SK-N-SH treated with all-trans-retinoic acid at 6 μM for 48 hours (cell line): Measurements from ENCODE around the gene AGBL1.

Experiments used
- ATAC-seq: fragments of 200-7000 bp; cut with Tn5 transposase; 3 replicates; pipeline ENCODE4 v1.9.1; 2020; ENCODE audit warnings: mild to moderate bottlenecking, moderate library complexity
- ARNTL ChIP-seq: fragments of 450-650 bp; formaldehyde crosslinking; IDR thresholded peaks from 2 replicates; pipeline ENCODE4 v1.5.0; 2020; ENCODE audit warnings: low read depth, mild to moderate bottlenecking, moderate library complexity, borderline replicate concordance
- CREB5 ChIP-seq: fragments of 250-450 bp; sonication (Bioruptor Pico); IDR thresholded peaks from 2 replicates; pipeline ENCODE4 v1.5.1; 2020; ENCODE audit warnings: low read depth, mild to moderate bottlenecking, moderate library complexity
- CSDC2 ChIP-seq: fragments of 250-450 bp; sonication (Bioruptor Pico); IDR thresholded peaks from 2 replicates; pipeline ENCODE4 v1.5.0; 2020; ENCODE audit warnings: mild to moderate bottlenecking, moderate library complexity
- ESRRG ChIP-seq: fragments of 250-450 bp; sonication (Bioruptor Pico); IDR thresholded peaks from 2 replicates; pipeline ENCODE4 v1.6.1; 2021; ENCODE audit warnings: mild to moderate bottlenecking
- ISL1 ChIP-seq: fragments of 250-450 bp; sonication (Bioruptor Pico); IDR thresholded peaks from 2 replicates; pipeline ENCODE4 v2.1.2; 2022; ENCODE audit warnings: mild to moderate bottlenecking, moderate library complexity
- OSR1 ChIP-seq: fragments of 250-450 bp; sonication (Bioruptor Pico); IDR thresholded peaks from 2 replicates; pipeline ENCODE4 v1.8.0; 2022; ENCODE audit warnings: moderate library complexity, mild to moderate bottlenecking, inconsistent platforms
- PPARA ChIP-seq: fragments of 250-450 bp; sonication (Bioruptor Pico); IDR thresholded peaks from 2 replicates; pipeline ENCODE4 v1.5.0; 2020; ENCODE audit warnings: mild to moderate bottlenecking, borderline replicate concordance
- RARB ChIP-seq: fragments of 250-450 bp; sonication (Bioruptor Pico); IDR thresholded peaks from 2 replicates; pipeline ENCODE4 v1.8.0; 2021; ENCODE audit warnings: mild to moderate bottlenecking, moderate library complexity
- SNAI2 ChIP-seq: fragments of 250-450 bp; sonication (Bioruptor Pico); IDR thresholded peaks from 2 replicates; pipeline ENCODE4 v1.5.0; 2020; ENCODE audit warnings: mild to moderate bottlenecking, moderate library complexity
- TOX ChIP-seq: fragments of 250-450 bp; sonication (Bioruptor Pico); IDR thresholded peaks from 2 replicates; pipeline ENCODE4 v1.8.0; 2021; ENCODE audit warnings: mild to moderate bottlenecking, moderate library complexity, borderline replicate concordance
- ZC3H10 ChIP-seq: fragments of 250-450 bp; sonication (Bioruptor Pico); IDR thresholded peaks from 2 replicates; pipeline ENCODE4 v1.5.1; 2021; ENCODE audit warnings: mild to moderate bottlenecking, moderate library complexity
- ZFP3 ChIP-seq: fragments of 250-450 bp; sonication (Bioruptor Pico); IDR thresholded peaks from 2 replicates; pipeline ENCODE4 v1.5.0; 2020; ENCODE audit warnings: mild to moderate bottlenecking, moderate library complexity
- ZNF565 ChIP-seq: fragments of 450-650 bp; formaldehyde crosslinking; conservative IDR thresholded peaks from 2 replicates; pipeline ENCODE4 v1.5.0; 2020; ENCODE audit warnings: low read depth, mild to moderate bottlenecking, moderate library complexity
- TF ChIP-seq, protein P1 (sequence below): fragments of 250-450 bp; sonication (Bioruptor Pico); IDR thresholded peaks from 2 replicates; pipeline ENCODE4 v1.5.0; 2020; ENCODE audit warnings: mild to moderate bottlenecking, moderate library complexity
- TF ChIP-seq, protein P2 (sequence below): fragments of 250-450 bp; sonication (Bioruptor Pico); IDR thresholded peaks from 2 replicates; pipeline ENCODE4 v1.8.0; 2020; ENCODE audit warnings: mild to moderate bottlenecking, moderate library complexity, borderline replicate concordance

The AGBL1 gene

DNA sequence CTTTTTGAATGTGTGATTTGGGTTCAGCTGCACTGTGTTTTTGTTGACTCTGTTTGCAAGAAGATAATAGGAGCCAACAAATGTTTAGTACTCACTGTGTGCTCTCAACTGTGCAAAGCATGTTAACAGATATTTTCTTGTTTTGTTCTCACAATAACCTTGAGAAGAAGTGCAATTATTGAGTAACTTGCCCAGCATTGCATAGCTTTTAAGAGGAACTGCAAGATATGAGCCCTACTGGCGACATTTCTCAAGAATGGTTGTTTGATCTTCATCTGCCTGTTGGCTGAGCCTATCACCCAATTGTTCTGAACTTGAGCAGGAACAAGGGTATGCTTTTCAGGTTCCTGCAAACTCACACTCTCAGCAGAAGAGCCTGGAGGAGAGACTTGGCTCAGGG lies 43.4 kb upstream of the AGBL1 start (continued):
- TF ChIP-seq, protein P1, sequence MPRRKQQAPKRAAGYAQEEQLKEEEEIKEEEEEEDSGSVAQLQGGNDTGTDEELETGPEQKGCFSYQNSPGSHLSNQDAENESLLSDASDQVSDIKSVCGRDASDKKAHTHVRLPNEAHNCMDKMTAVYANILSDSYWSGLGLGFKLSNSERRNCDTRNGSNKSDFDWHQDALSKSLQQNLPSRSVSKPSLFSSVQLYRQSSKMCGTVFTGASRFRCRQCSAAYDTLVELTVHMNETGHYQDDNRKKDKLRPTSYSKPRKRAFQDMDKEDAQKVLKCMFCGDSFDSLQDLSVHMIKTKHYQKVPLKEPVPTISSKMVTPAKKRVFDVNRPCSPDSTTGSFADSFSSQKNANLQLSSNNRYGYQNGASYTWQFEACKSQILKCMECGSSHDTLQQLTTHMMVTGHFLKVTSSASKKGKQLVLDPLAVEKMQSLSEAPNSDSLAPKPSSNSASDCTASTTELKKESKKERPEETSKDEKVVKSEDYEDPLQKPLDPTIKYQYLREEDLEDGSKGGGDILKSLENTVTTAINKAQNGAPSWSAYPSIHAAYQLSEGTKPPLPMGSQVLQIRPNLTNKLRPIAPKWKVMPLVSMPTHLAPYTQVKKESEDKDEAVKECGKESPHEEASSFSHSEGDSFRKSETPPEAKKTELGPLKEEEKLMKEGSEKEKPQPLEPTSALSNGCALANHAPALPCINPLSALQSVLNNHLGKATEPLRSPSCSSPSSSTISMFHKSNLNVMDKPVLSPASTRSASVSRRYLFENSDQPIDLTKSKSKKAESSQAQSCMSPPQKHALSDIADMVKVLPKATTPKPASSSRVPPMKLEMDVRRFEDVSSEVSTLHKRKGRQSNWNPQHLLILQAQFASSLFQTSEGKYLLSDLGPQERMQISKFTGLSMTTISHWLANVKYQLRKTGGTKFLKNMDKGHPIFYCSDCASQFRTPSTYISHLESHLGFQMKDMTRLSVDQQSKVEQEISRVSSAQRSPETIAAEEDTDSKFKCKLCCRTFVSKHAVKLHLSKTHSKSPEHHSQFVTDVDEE: no peak
- TF ChIP-seq, all 23 proteins: peak for 0

- ATAC-seq: no peak
- TF ChIP-seq SNAI2: no peak
- TF ChIP-seq CSDC2 (CRISPR knock-in tag): no peak
- TF ChIP-seq, all 23 proteins: peak for 0
Measured at GRCh38 chr15:86038491-86038890, 41.2 kb upstream of the AGBL1 start.

GRCh38 chr15:86040356-86041033 lies 39.2 kb upstream of the AGBL1 start:
- ATAC-seq: no peak
- TF ChIP-seq ARNTL (CRISPR knock-in tag) (no peak), OSR1 (CRISPR knock-in tag) (no peak), RARB (no peak), CREB5 (CRISPR knock-in tag) (no peak), ZFP3 (CRISPR knock-in tag) (no peak), ZNF565 (CRISPR knock-in tag) (no peak), TOX (CRISPR knock-in tag) (no peak), ISL1 (CRISPR knock-in tag) (no peak)
- TF ChIP-seq, protein P1: no peak
- TF ChIP-seq, protein P2, sequence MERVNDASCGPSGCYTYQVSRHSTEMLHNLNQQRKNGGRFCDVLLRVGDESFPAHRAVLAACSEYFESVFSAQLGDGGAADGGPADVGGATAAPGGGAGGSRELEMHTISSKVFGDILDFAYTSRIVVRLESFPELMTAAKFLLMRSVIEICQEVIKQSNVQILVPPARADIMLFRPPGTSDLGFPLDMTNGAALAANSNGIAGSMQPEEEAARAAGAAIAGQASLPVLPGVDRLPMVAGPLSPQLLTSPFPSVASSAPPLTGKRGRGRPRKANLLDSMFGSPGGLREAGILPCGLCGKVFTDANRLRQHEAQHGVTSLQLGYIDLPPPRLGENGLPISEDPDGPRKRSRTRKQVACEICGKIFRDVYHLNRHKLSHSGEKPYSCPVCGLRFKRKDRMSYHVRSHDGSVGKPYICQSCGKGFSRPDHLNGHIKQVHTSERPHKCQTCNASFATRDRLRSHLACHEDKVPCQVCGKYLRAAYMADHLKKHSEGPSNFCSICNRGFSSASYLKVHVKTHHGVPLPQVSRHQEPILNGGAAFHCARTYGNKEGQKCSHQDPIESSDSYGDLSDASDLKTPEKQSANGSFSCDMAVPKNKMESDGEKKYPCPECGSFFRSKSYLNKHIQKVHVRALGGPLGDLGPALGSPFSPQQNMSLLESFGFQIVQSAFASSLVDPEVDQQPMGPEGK (CRISPR knock-in tag): no peak

GRCh38 chr15:86041399-86041798 lies 38.3 kb upstream of the AGBL1 start:
- TF ChIP-seq, protein P1: no peak
- no peak for ATAC-seq

GRCh38 chr15:86042226-86042625 lies 37.4 kb upstream of the AGBL1 start:
- TF ChIP-seq ZC3H10 (no peak), PPARA (CRISPR knock-in tag) (no peak), CSDC2 (CRISPR knock-in tag) (no peak), ZNF565 (CRISPR knock-in tag) (no peak), ESRRG (CRISPR knock-in tag) (no peak)
- no peak for ATAC-seq
